ENCODE data around the gene ANKRD63.

Gene ANKRD63

DNA sequence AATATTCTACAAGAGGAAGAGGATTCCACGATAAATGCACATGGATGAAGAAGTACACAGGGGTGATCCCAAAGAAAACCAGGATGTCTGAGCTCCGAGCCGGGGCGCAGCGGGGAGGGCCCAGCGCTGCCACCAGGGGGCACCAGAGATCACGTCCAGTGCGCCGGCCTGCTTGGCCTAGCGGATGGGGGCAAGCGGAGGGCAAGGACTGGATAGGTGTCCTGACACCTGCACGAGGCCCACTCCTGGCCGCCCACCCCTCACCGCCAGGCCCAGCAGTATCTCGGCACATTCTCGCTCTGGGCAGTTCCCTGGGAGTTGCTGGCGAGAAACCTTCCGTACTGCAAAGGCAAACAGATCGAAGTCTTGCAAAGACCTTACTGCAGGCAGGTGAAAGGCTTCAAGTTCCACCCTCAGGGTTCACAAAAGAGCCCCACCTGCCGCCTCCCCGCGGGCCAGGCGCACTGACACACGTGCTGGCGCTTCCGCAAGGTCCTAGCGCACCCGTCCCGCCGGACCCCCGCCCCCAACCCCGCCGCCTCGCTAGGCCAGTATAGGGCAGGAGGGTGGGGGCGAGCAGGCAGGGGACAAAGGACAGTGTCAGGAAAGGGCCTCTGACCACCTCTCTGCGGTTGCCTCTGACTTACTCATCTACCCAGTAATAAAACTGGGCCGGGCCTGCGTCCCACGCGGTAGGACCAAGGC is 3.3 kb downstream of the ANKRD63 start:
- peak; percentile 65 for DNase-seq (ENCODE audit: low spot score)

DNA sequence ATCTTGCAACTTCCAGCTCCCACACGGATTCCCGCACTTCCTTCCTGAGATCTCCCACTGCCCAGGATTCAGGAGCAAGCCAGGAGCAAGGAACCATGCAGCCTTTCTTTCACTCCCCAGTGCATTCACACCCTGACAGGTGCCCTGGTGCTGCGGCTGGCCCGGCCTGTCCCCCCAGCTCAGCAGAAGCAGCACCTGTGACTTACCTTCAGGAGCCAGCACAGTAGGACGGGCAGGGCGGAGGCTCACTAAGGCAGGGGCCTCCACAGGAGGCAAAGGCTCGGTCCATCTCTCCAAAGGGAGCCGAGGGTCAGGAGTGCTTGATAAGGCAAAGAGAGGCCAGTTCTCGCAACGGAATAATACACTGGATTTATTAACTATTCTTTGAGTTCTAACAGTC is 4.8 kb downstream of the ANKRD63 start:
- DNase-seq (ENCODE audit: low spot score), result no peak

DNA sequence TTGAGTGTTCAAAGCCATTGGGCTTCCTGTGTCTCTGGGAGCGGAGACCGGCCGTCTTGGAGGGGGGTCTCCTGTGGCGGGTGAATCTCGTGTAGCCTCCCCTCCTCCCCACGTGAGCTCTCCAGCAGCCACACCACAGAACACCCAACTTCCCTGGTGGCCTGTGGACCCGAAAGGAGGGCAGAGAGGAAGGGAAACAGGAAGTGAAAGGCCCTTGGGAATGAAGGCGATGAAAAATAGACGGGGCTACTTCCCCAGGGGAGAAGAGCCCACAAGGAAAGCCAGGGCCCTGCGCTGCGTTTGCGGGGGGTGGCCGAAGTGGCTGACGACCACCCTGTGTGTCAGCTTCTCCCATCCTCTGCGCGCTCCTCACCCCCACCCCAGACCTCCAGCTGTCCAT is 5.4 kb downstream of the ANKRD63 start:
- no peak for DNase-seq (ENCODE audit: low spot score)

- DNase-seq (ENCODE audit: low spot score), result no peak
Observed at GRCh38 chr15:40276927-40277326, 5.9 kb downstream of the ANKRD63 start.

DNA sequence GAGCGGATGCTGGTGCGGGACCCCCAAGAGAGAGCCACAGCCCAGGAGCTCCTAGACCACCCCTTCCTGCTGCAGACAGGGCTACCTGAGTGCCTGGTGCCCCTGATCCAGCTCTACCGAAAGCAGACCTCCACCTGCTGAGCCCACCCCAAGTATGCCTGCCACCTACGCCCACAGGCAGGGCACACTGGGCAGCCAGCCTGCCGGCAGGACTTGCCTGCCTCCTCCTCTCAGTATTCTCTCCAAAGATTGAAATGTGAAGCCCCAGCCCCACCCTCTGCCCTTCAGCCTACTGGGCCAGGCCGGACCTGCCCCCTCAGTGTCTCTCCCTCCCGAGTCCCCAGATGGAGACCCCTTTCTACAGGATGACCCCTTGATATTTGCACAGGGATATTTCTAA is 6.9 kb downstream of the ANKRD63 start:
- DNase-seq (ENCODE audit: low spot score), result no peak

DNA sequence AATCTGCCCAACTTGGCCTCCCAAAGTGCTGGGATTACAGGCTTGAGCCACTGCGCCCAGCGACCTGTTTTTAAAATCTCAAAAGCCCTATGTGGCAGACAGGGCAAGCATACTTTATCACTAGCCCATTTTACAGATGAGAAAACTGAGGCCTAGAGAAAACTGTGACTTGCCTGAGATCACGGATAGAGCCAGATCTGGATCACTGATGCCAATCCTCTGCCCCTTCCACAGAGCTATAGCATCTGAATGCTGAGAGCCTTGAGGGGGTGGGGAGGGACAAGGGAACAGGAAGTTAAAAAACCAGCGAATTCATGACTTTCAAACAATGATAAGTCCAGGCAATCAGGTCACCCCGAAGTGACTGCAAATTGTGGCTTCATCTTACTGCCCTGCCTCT is 7.3 kb downstream of the ANKRD63 start:
- DNase-seq (ENCODE audit: low spot score), result no peak

GRCh38 chr15:40274350-40275274 is 8.3 kb downstream of the ANKRD63 start:
- peak; percentile 80 for DNase-seq (ENCODE audit: low spot score)

DNA sequence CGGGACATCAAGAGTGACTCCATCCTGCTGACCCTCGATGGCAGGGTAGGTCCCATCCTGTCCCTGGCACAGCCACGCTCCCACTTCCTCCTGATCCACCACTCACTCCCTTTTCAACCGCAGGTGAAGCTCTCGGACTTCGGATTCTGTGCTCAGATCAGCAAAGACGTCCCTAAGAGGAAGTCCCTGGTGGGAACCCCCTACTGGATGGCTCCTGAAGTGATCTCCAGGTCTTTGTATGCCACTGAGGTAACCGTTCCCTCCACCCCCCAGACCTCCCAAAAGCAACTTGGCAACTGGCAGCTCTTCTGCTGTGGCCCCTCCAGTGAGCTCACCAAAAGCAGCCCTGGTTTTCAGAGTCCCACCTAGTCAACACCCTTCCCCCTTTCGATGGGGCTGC is 9.4 kb downstream of the ANKRD63 start:
- no peak for DNase-seq (ENCODE audit: low spot score)

GRCh38 chr15:40272485-40273056 is 10.3 kb downstream of the ANKRD63 start:
- DNase-seq (ENCODE audit: low spot score), result no peak

DNA sequence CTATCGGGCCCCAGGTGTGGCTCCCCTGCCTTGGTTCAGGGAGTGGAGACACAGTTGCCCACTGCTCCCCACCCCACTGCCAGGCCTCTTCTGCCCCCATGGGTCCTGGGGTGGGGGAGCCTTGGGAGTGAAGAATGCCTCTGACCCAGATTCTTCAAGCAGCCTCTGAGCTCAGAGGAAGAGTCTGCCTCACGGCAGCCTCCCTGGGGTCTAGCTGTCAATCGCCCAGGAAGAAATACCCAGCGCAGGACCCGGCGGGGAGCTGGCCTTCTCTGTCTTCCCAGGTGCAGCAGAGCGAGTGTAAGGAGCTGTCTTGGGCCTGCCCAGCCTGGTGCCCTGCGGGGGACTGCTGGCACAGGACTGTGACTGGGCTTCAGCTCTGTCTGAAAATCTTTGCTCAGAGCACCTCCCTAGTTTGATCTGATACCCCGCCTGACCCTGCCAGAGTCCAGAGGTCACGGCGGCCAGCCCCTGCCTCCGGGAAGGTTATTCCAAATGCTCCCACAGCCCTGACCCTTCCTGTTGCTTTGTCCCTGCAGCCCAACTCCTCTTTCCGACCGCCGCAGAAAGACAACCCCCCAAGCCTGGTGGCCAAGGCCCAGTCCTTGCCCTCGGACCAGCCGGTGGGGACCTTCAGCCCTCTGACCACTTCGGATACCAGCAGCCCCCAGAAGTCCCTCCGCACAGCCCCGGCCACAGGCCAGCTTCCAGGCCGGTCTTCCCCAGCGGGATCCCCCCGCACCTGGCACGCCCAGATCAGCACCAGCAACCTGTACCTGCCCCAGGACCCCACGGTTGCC is 11.0 kb downstream of the ANKRD63 start:
- no peak for DNase-seq (ENCODE audit: low spot score)

GRCh38 chr15:40270246-40270995 is 12.4 kb downstream of the ANKRD63 start:
- no peak for DNase-seq (ENCODE audit: low spot score)

DNA sequence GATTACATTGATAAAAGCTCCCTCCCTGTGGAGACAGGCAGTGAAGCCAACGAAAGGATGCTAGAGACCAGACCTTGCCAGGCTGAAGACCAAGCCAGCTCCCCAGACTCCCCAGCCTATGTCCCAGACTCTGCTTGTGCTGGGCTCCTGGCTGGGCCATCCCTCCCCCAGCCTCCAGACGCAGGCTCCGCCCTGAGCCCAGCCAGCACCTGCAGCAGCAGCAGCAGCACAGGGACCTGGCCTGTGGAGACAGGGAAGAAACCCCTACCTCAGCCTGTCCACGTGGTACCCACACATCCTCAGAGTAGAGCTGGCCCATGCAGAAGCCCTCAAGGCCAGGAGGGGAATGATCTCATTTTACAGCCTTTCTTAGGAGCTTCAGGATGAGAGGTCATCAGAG is 13.3 kb downstream of the ANKRD63 start:
- no peak for DNase-seq (ENCODE audit: low spot score)

DNA sequence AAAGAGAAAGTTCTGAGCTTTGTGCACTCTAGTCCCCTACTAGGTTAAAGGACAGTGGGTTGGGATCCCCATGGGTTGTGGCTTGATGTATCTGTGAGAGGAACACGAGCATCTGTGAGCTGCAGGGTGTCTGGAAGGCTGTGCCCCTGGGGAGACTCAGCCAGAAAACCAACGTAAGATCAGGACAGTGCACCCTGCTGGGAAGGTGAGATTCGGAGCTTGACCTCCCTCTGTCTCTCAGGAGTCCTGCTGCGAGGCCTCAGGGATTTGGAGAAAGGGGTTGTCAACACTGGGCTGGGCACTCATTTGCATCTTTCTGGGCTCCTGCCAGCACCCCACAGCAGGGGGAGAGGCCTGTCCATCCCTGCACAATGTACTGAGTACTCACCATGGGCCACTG is 15.2 kb downstream of the ANKRD63 start:
- DNase-seq (ENCODE audit: low spot score), result no peak

GRCh38 chr15:40266828-40267304 is 16.0 kb downstream of the ANKRD63 start:
- DNase-seq (ENCODE audit: low spot score), result peak; percentile 87

- no peak for DNase-seq (ENCODE audit: low spot score)
Observed at GRCh38 chr15:40265875-40266274, 17.0 kb downstream of the ANKRD63 start.

DNA sequence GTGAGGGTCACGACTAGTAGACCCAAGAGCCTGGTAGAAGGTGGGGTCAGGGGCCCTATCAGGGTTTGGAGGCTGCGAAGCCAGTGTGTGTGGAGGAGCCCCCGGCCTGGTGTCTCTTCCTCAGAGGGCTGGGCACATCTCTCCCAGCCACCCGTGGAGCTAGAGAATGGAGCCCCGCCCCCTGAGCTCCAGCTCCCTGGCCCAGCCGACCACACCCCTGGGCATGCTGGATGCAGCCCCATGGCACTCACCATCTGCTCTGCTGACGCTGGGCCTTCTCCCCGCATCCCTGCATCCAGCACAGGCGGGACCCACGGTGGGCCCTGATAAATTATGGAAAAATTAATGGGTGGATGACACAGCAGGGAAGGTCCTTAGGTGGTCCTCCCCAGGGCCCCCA is 17.5 kb downstream of the ANKRD63 start:
- no peak for DNase-seq (ENCODE audit: low spot score)

DNA sequence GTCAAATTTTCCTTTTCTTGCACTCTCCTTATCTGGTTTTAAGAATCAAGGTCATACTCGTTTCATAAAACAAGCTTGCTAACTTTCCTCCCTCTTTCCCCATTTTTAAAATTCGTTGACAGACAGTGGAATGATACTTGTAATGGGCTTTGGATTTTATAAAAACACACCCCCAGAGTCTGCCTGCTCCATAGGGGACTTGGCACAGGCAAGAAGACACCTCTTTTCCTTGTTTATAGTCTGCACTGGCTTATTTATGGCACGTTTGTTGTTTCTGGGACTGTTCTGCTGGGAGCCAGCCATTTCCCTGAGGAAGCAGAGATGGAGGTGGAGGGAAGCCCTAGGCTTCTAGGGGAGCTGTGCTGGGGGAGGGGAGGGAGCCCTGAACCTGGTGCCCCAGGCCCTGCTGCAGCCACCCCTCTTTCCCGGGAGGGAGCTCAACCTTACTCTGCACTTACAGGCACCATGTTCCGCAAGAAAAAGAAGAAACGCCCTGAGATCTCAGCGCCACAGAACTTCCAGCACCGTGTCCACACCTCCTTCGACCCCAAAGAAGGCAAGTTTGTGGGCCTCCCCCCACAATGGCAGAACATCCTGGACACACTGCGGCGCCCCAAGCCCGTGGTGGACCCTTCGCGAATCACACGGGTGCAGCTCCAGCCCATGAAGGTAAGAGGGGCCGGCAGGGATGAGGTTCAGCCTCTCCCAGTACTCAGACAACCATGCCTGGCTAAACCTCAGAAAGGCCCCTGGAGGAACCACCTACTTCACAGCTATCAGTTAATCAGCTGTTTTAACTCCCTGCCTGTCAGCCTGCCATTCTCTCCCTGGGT is 18.3 kb downstream of the ANKRD63 start:
- DNase-seq (ENCODE audit: low spot score), result no peak

DNA sequence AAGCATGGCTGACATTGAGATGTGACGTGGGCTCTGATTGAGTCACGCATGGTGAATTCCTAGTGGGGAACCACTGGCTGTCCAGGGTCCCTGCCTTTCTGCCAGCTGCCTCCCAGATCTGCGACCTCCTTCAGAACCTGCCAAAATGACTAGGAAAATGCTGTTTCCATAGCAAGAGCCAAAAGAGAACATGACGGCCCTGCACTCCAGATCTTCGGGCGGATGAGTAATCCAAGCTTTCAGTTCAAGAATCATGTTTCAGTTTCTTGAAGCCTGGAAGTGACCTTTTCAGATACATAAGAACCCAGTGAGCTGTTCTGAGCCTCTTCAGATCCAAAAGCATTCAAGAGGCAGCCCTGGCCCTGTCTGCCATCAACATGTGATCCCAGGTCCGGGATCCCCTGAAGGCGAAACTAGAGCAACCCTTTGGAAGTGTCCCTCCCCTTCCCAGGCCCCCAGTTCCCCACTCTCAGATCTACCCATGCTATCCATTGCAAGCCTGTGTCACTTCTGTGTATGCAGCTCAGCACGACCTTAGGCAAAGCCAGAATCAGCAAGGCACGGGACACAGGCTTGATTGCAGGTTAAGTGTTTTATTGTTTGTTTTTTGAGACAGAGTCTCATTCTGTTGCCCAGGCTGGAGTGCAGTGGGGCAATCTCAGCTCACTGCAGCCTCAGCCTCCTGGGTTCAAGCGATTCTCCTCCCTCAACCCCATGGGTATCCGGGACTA is 19.7 kb downstream of the ANKRD63 start:
- no peak for DNase-seq (ENCODE audit: low spot score)

DNA sequence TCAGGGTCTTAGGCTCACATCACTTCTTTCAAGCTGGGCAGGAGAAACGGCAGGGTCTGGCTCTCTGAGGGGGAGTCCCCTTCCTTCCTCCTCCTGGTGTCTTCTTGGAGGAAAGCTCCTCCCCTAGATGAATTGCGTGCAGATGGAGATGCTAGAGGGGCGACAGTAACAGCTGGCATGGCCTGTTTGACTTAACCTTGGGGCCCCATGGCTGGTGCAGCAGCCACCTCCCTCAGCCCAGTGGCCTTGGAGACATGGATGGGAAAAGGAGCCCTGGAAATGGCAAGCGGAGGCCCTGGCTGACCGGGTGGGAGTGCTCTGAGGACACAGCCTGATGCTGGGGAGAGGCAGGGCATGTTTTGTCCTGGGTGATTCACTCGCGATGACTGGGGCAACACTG is 23.8 kb downstream of the ANKRD63 start:
- DNase-seq (ENCODE audit: low spot score), result no peak

DNA sequence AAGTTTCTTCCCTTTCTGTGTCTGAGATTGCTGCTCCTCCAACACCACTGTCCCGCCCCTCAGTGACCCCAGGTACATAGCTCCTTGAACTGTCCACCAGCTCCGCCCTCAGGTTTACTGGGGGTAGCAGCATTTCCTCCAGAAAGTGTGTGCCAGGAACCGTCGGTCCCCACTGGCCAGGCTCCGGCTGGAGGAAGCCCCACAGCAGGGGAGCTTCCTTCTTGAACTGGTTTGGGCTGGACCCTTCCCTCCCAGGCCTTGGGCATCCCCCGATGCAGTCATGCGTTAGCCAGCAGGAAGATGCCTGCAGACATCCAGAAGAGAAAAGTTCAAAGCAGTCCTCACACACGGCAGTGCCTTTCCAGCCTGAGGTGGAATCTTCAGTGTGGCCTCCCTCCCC is 24.3 kb downstream of the ANKRD63 start:
- DNase-seq (ENCODE audit: low spot score), result peak; percentile 34
